Natural killer cell treated with Interleukin-12 subunit alpha and Interleukin-12 subunit beta and Interleukin-15 and Interleukin-18, amount 100 ng/mL, for 72 hours (primary cell): ENCODE data around the gene COQ5. TPM values are rescaled to one million over a fixed set of nuclear protein-coding genes. Genes with fewer than 3 reads are reported as not detected.
"Not testable (repeated sequence)": the region's sequence is repeated elsewhere in the genome, so short reads cannot be mapped to it uniquely, and the experiment has no call there.

Experiments
- ATAC-seq, 2 donors: fragments of 150-1000 bp; cut with Tn5 transposase in 1 of 2; sonication (Bioruptor Pico), chemical (Tn5 transposase) in 1 of 2; 2 replicates each; pipeline ENCODE4 v1.10.0; 2021
- DNase-seq: peaks from one replicate; pipeline ENCODE4 v3.0.0; 2022; ENCODE audit warnings: low spot score
- H3K27ac Mint-ChIP-seq, 2 donors: 1 replicate in 1 of 2; 2 replicates in 1 of 2; pipeline ENCODE4 v1.8.0; 2022; ENCODE audit warnings: mixed read lengths in 2 of 2, mild to moderate bottlenecking in 1 of 2, moderate library complexity in 1 of 2
- H3K27me3 Mint-ChIP-seq, 2 donors: 1 replicate in 1 of 2; 2 replicates in 1 of 2; pipeline ENCODE4 v1.8.0; 2022; ENCODE audit warnings: mixed read lengths in 2 of 2
- H3K36me3 Mint-ChIP-seq: one replicate; pipeline ENCODE4 v1.8.0; 2022; ENCODE audit warnings: mixed read lengths
- H3K4me1 Mint-ChIP-seq, 2 donors: 1 replicate in 1 of 2; 2 replicates in 1 of 2; pipeline ENCODE4 v1.8.0; 2022; ENCODE audit warnings: low read depth in 2 of 2, mixed read lengths in 2 of 2, mild to moderate bottlenecking in 1 of 2
- H3K4me3 Mint-ChIP-seq: one replicate; pipeline ENCODE4 v1.8.0; 2022; ENCODE audit warnings: mixed read lengths
- H3K9me3 Mint-ChIP-seq: 2 replicates; pipeline ENCODE4 v1.8.0; 2022; ENCODE audit warnings: mixed read lengths
- total RNA-seq, 2 donors: library from RNA; stranded (reverse); gene quantifications; one replicate each; pipeline ENCODE4 v1.2.3, GENCODE V29; 2022

COQ5 gene
- total RNA-seq, 2 donors from 2014 or later, result 27.5 to 27.9 TPM

GRCh38 chr12:120537856-120538220, 8.9 kb upstream of the COQ5 start:
- Mint-ChIP-seq H3K27ac (peak overlapping the region; percentile 79 to 90), H3K4me3 (peak overlapping the region; percentile 94), H3K9me3 (no peaks in the 10 kb centered on the region), H3K27me3 (no peaks in the 10 kb centered on the region), H3K4me1 (peaks cover 47 to 57% of the 10 kb centered on the region in 2 donors), H3K36me3 (peaks cover 10% of the 10 kb centered on the region)
- ATAC-seq (no peak), DNase-seq (no peak)

GRCh38 chr12:120536064-120536791, 7.3 kb upstream of the COQ5 start:
- Mint-ChIP-seq H3K27ac (peak overlapping the region; percentile 91 to 94), H3K4me1 (peaks cover 47 to 49% of the 10 kb centered on the region in 2 donors), H3K4me3 (peak overlapping the region; percentile 94), H3K36me3 (peaks cover 10% of the 10 kb centered on the region), H3K9me3 (no peaks in the 10 kb centered on the region), H3K27me3 (no peaks in the 10 kb centered on the region)
- DNase-seq (no peak), ATAC-seq (no peak)

- no peaks in the 10 kb centered on the region for H3K27me3 Mint-ChIP-seq
- H3K4me3 Mint-ChIP-seq, result peak overlapping the region; percentile 94
- H3K9me3 Mint-ChIP-seq, result no peaks in the 10 kb centered on the region
- peaks cover 10% of the 10 kb centered on the region for H3K36me3 Mint-ChIP-seq
- DNase-seq (no peak), ATAC-seq (peak; percentile 68 to 73)
- peaks cover 37 to 39% of the 10 kb centered on the region in 2 donors for H3K4me1 Mint-ChIP-seq
- peak overlapping the region; percentile 91 to 94 for H3K27ac Mint-ChIP-seq
Measured at GRCh38 chr12:120534703-120535655, 6.0 kb upstream of the COQ5 start.

DNA sequence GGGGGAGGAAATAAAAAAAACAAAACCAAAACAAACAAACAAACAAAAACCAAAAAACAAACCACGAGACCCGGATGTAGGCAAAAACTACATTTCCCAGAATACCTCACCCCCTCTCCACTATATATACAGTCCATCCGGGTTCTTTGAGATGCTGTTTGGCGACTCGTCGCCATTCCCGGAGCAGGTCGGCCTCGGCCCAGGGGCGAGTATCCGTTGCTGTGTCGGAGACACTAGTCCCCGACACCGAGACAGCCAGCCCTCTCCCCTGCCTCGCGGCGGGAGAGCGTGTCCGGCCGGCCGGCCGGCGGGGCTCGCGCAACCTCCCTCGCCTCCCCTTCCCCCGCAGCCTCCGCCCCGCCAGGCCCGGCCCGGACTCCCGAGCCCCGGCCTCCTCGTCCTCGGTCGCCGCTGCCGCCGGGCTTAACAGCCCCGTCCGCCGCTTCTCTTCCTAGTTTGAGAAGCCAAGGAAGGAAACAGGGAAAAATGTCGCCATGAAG, 5.3 kb upstream of the COQ5 start, which contains the start of gene RNF10:
Gene RNF10 (plus strand): TSS at position 154 of the 500 bp plus-strand sequence. CDS start 456 bp downstream, outside the sequence.
- Mint-ChIP-seq H3K27ac (peak within 1 kb of the TSS; percentile 91 to 94), H3K36me3 (peaks cover 10% of the 10 kb centered on the region), H3K27me3 (no peaks in the 10 kb centered on the region), H3K4me1 (peaks cover 40 to 42% of the 10 kb centered on the region in 2 donors), H3K9me3 (no peaks in the 10 kb centered on the region), H3K4me3 (peak within 1 kb of the TSS; percentile 94)
- DNase-seq (peak; percentile 83), ATAC-seq (peak; percentile 88 to 93)

- Mint-ChIP-seq H3K4me1 (peaks cover 32 to 34% of the 10 kb centered on the region in 2 donors), H3K27ac (no peak overlapping the region), H3K4me3 (no peak overlapping the region), H3K36me3 (peaks cover 10% of the 10 kb centered on the region), H3K27me3 (no peaks in the 10 kb centered on the region), H3K9me3 (no peaks in the 10 kb centered on the region)
- ATAC-seq (no peak), DNase-seq (no peak)
Measured at GRCh38 chr12:120532701-120533238, 3.8 kb upstream of the COQ5 start.

DNA sequence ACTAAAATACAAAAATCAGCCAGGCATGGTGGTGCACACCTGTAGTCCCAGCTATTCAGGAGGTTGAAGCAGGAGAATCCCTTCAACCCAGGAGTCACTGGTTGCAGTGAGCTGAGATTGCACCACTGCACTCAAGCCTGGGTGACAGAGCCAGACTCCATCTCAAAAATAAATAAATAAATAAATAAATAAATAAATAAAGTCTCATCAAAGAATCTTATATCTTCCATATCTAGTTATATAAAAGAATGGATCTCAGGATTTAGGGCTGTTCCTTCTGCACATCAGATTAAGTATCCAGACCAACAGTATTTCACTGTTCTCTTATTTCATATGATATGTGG, 1.4 kb upstream of the COQ5 start:
- Mint-ChIP-seq H3K27ac (peak overlapping the region; percentile 96 to 100), H3K4me1 (peaks cover 19 to 22% of the 10 kb centered on the region in 2 donors), H3K4me3 (peak overlapping the region; percentile 97)
- not testable (repeated sequence) for H3K27me3 Mint-ChIP-seq, H3K36me3 Mint-ChIP-seq, DNase-seq, H3K9me3 Mint-ChIP-seq, ATAC-seq

DNA sequence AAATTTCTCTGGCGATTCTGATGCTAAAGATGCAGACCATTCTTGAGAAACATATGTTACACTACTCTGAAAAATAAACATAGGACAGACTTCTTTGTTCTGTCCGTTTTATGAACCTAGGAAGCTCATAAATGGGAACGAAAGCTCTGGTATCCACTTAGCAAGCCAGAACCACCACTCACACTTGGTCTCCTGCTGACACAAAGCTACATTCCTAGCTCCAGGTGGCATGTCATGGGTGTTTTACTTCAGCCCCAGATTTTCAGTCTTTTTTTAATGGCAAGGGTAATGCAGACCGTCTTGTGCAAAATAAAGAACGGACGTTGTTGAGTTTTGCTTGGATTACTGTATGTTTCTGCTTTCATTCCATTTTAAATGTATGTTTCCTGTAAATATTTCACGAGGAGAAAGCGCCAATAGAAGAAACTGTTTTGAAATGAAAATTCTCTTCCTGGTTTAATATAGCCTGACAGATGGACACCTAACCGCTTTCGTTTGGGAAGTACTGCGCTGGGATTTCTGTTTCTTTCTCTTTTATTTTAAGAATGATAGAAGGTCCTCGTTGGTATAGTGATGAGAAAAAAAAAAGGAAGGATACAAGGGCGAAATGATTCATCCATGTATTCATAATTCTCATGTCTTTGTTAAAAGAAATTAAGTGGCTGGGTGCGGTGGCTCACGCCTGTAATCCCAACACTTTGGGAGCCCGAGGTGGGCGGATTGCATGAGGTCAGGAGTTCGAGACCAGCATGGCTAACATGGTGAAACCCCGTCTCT, 871 bp upstream of the COQ5 start:
- Mint-ChIP-seq H3K9me3 (no peaks in the 10 kb centered on the region), H3K27me3 (no peaks in the 10 kb centered on the region), H3K4me3 (peak overlapping the region; percentile 97), H3K4me1 (peaks cover 19 to 22% of the 10 kb centered on the region in 2 donors), H3K27ac (peak overlapping the region; percentile 96 to 100), H3K36me3 (peaks cover 1% of the 10 kb centered on the region)
- DNase-seq, result no peak
- ATAC-seq, result no peak

DNA sequence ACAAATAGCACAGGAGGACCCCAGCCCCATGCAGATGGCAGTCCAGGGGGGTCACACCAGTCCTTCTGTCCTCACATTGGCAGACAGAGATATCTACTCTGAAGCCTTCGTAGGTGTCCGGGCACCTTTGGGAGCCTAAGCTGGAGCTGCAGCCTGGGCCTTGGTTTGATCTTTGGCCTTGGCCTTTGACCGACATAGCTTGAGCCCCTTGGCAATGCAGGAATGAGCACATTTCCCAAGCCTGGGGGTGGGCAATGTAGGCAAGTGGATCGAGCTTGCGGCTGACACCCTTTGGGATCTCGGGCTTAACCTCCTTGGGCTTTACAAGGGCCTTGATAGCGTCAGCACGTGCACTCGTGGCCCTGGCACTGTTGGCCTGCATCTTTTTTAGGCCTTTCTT, 6.4 kb downstream of the COQ5 start:
- Mint-ChIP-seq H3K9me3 (no peaks in the 10 kb centered on the region), H3K27me3 (no peaks in the 10 kb centered on the region), H3K27ac (no peak overlapping the region), H3K4me3 (no peak overlapping the region), H3K4me1 (peaks cover 5% of the 10 kb centered on the region in 2 donors), H3K36me3 (no peaks in the 10 kb centered on the region)
- DNase-seq (no peak), ATAC-seq (no peak)

GRCh38 chr12:120519324-120519723, 9.6 kb downstream of the COQ5 start:
- not testable (repeated sequence) for H3K27me3 Mint-ChIP-seq, H3K4me3 Mint-ChIP-seq, H3K27ac Mint-ChIP-seq, H3K9me3 Mint-ChIP-seq, ATAC-seq, DNase-seq, H3K4me1 Mint-ChIP-seq, H3K36me3 Mint-ChIP-seq

- no peak for ATAC-seq
- no peak for DNase-seq
- no peak overlapping the region for H3K4me3 Mint-ChIP-seq
- H3K27me3 Mint-ChIP-seq, result no peaks in the 10 kb centered on the region
- peaks cover 5% of the 10 kb centered on the region for H3K36me3 Mint-ChIP-seq
- no peaks in the 10 kb centered on the region for H3K4me1 Mint-ChIP-seq
- no peaks in the 10 kb centered on the region for H3K9me3 Mint-ChIP-seq
- H3K27ac Mint-ChIP-seq, result no peak overlapping the region
Measured at GRCh38 chr12:120515496-120515895, 13.5 kb downstream of the COQ5 start.

GRCh38 chr12:120514002-120514401, 15.0 kb downstream of the COQ5 start:
- Mint-ChIP-seq H3K27ac (no peak overlapping the region), H3K27me3 (no peaks in the 10 kb centered on the region), H3K4me1 (no peaks in the 10 kb centered on the region), H3K9me3 (no peaks in the 10 kb centered on the region), H3K4me3 (no peak overlapping the region), H3K36me3 (peaks cover 10% of the 10 kb centered on the region)
- DNase-seq, result no peak
- no peak for ATAC-seq

GRCh38 chr12:120508537-120508936, 20.4 kb downstream of the COQ5 start:
- no peaks in the 10 kb centered on the region for H3K27me3 Mint-ChIP-seq
- H3K27ac Mint-ChIP-seq, result no peak overlapping the region
- peaks cover 10% of the 10 kb centered on the region for H3K36me3 Mint-ChIP-seq
- no peak overlapping the region for H3K4me3 Mint-ChIP-seq
- H3K9me3 Mint-ChIP-seq, result no peaks in the 10 kb centered on the region
- no peak for DNase-seq
- no peak for ATAC-seq
- H3K4me1 Mint-ChIP-seq, result no peaks in the 10 kb centered on the region

- no peak overlapping the region for H3K27ac Mint-ChIP-seq
- peaks cover 0 to 4% of the 10 kb centered on the region in 2 donors for H3K4me1 Mint-ChIP-seq
- H3K36me3 Mint-ChIP-seq, result peaks cover 11% of the 10 kb centered on the region
- H3K4me3 Mint-ChIP-seq, result no peak overlapping the region
- no peaks in the 10 kb centered on the region for H3K27me3 Mint-ChIP-seq
- ATAC-seq (no peak), DNase-seq (no peak)
- H3K9me3 Mint-ChIP-seq, result no peaks in the 10 kb centered on the region
Measured at GRCh38 chr12:120504587-120504986, 24.4 kb downstream of the COQ5 start.
